NB4 (cell line): Measurements from ENCODE around the gene TMPRSS3.

ENCODE experiments used
- CTCF ChIP-seq: IDR thresholded peaks from one replicate; pipeline ENCODE4 v1.5.1; 2012; ENCODE audit warnings: low read depth, low read length
- MAX ChIP-seq: IDR thresholded peaks from 2 replicates; pipeline ENCODE4 v1.6.1; 2011; ENCODE audit warnings: low read depth, low read length
- MYC ChIP-seq: IDR thresholded peaks from 2 replicates; pipeline ENCODE4 v1.6.1; 2011; ENCODE audit warnings: low read depth, low read length
- POLR2A ChIP-seq: IDR thresholded peaks from 2 replicates; pipeline ENCODE4 v1.6.1; 2011; ENCODE audit warnings: mild to moderate bottlenecking; ENCODE audit not compliant: insufficient read length; ENCODE audit errors: extremely low read depth

GRCh38 chr21:42421018-42421793 is 25.4 kb upstream of the TMPRSS3 start:
- TF ChIP-seq CTCF (no peak), POLR2A (no peak), MAX (no peak), MYC (no peak)
